Esophagus (tissue), 2 donors: ENCODE data around the gene ARHGEF4. TPM values are rescaled to one million over a fixed set of nuclear protein-coding genes. Genes with fewer than 3 reads are reported as not detected.
A peak's percentile ranks its signal among the peaks of the same experiment; 100 is the strongest.

Experiments
- H3K27ac ChIP-seq, 2 donors: one replicate each; pipeline ENCODE4 v1.5.1; 2013; ENCODE audit warnings: low read depth in 2 of 2, mild to moderate bottlenecking in 2 of 2, inconsistent platforms in 1 of 2, low read length in 1 of 2, moderate library complexity in 1 of 2
- H3K27me3 ChIP-seq, 2 donors: one replicate each; pipeline ENCODE4 v1.6.1; 2013; ENCODE audit warnings: low read length in 2 of 2, control low read depth in 1 of 2, mild to moderate bottlenecking in 1 of 2; ENCODE audit not compliant: insufficient read depth in 2 of 2, control insufficient read depth in 1 of 2
- H3K36me3 ChIP-seq, 2 donors: one replicate each; pipeline ENCODE4 v1.6.1; 2013; ENCODE audit warnings: low read length in 1 of 2; ENCODE audit not compliant: control insufficient read depth in 2 of 2, insufficient read depth in 2 of 2
- H3K4me1 ChIP-seq, 2 donors: one replicate each; pipeline ENCODE4 v1.6.1; 2013; ENCODE audit warnings: low read length in 1 of 2; ENCODE audit not compliant: control insufficient read depth in 2 of 2, insufficient read depth in 2 of 2
- H3K4me3 ChIP-seq, 2 donors: one replicate each; pipeline ENCODE4 v1.5.1; 2013; ENCODE audit warnings: low read length in 2 of 2, mild to moderate bottlenecking in 2 of 2, low read depth in 1 of 2, moderate library complexity in 1 of 2
- H3K9me3 ChIP-seq, 2 donors: one replicate each; pipeline ENCODE4 v1.6.1; 2013; ENCODE audit warnings: mild to moderate bottlenecking in 2 of 2, low read depth in 1 of 2, low read length in 1 of 2, moderate library complexity in 1 of 2; ENCODE audit not compliant: control insufficient read depth in 2 of 2, insufficient read depth in 1 of 2
- WGBS, 2 donors: extraction: QIAGEN DNeasy Blood & Tissue Kit; methylation state at CpG; one replicate each; pipeline ENCODE4 v1.1.7; 2013; 5-methylcytosine and 5-hydroxymethylcytosine counted together
- polyA plus RNA-seq, 2 donors: library from polyadenylated mRNA; stranded (reverse); fragments of 200-250 nt; gene quantifications; one replicate each; pipeline ENCODE4 v1.2.3, GENCODE V29; 2013
- donor health status: healthy with polysubstance abuse.
- donor health status: Bipolar disorder and iron deficiency.

The ARHGEF4 gene
- polyA plus RNA-seq, 2 donors: 32.2 to 98.9 TPM

- no peak overlapping the region for H3K4me3 ChIP-seq
- H3K9me3 ChIP-seq: no peaks in the 10 kb centered on the region
- WGBS, 2 donors: 85 to 90% methylated on average over 6 of the region's 6 CpGs
- H3K4me1 ChIP-seq: peaks cover 4 to 16% of the 10 kb centered on the region in 2 donors
- H3K27me3 ChIP-seq: no peaks in the 10 kb centered on the region
- peaks cover 0 to 5% of the 10 kb centered on the region in 2 donors for H3K36me3 ChIP-seq
- no peak overlapping the region for H3K27ac ChIP-seq
Observed at GRCh38 chr2:130841741-130842365, 5.1 kb downstream of the ARHGEF4 start.

GRCh38 chr2:130842770-130843169 lies 6.1 kb downstream of the ARHGEF4 start:
- Histone ChIP-seq H3K4me1 (peaks cover 4 to 16% of the 10 kb centered on the region in 2 donors), H3K4me3 (no peak overlapping the region), H3K9me3 (no peaks in the 10 kb centered on the region), H3K27me3 (no peaks in the 10 kb centered on the region), H3K27ac (no peak overlapping the region), H3K36me3 (peaks cover 0 to 5% of the 10 kb centered on the region in 2 donors)
- 76 to 77% methylated on average over 8 of the region's 8 CpGs for WGBS, 2 donors

GRCh38 chr2:130843321-130843985 lies 6.7 kb downstream of the ARHGEF4 start:
- Histone ChIP-seq H3K4me1 (peaks cover 4 to 16% of the 10 kb centered on the region in 2 donors), H3K4me3 (no peak overlapping the region), H3K27ac (peak overlapping the region in 1 of 2 donors; percentile 24), H3K36me3 (peaks cover 0 to 5% of the 10 kb centered on the region in 2 donors), H3K27me3 (no peaks in the 10 kb centered on the region), H3K9me3 (no peaks in the 10 kb centered on the region)
- 61 to 68% methylated on average over 12 of the region's 12 CpGs for WGBS, 2 donors

- 84 to 88% methylated on average over 10 of the region's 10 CpGs for WGBS, 2 donors
- Histone ChIP-seq H3K36me3 (peaks cover 0 to 5% of the 10 kb centered on the region in 2 donors), H3K27ac (no peak overlapping the region), H3K9me3 (no peaks in the 10 kb centered on the region), H3K4me1 (peaks cover 4 to 18% of the 10 kb centered on the region in 2 donors), H3K27me3 (no peaks in the 10 kb centered on the region), H3K4me3 (no peak overlapping the region)
Observed at GRCh38 chr2:130844161-130844560, 7.4 kb downstream of the ARHGEF4 start.

- 92% methylated on average over 13 of the region's 13 CpGs for WGBS, 2 donors
- no peaks in the 10 kb centered on the region for H3K27me3 ChIP-seq
- H3K4me3 ChIP-seq: no peak overlapping the region
- peaks cover 0 to 5% of the 10 kb centered on the region in 2 donors for H3K36me3 ChIP-seq
- no peaks in the 10 kb centered on the region for H3K9me3 ChIP-seq
- peak overlapping the region in 1 of 2 donors; percentile 50 for H3K27ac ChIP-seq
- peaks cover 4 to 18% of the 10 kb centered on the region in 2 donors for H3K4me1 ChIP-seq
Observed at GRCh38 chr2:130845505-130846085, 8.9 kb downstream of the ARHGEF4 start.

- Histone ChIP-seq H3K4me3 (no peak overlapping the region), H3K4me1 (peaks cover 9 to 23% of the 10 kb centered on the region in 2 donors), H3K36me3 (peaks cover 0 to 5% of the 10 kb centered on the region in 2 donors), H3K9me3 (no peaks in the 10 kb centered on the region), H3K27me3 (no peaks in the 10 kb centered on the region), H3K27ac (no peak overlapping the region)
- WGBS, 2 donors: 84 to 87% methylated on average over 12 of the region's 12 CpGs
Observed at GRCh38 chr2:130846233-130846632, 9.5 kb downstream of the ARHGEF4 start.

GRCh38 chr2:130846686-130847375 lies 10.1 kb downstream of the ARHGEF4 start:
- no peaks in the 10 kb centered on the region for H3K27me3 ChIP-seq
- H3K9me3 ChIP-seq: no peaks in the 10 kb centered on the region
- H3K27ac ChIP-seq: peak overlapping the region in 1 of 2 donors; percentile 3
- 79 to 82% methylated on average over 18 of the region's 18 CpGs for WGBS, 2 donors
- no peak overlapping the region for H3K4me3 ChIP-seq
- peaks cover 11 to 25% of the 10 kb centered on the region in 2 donors for H3K4me1 ChIP-seq
- H3K36me3 ChIP-seq: peaks cover 0 to 5% of the 10 kb centered on the region in 2 donors

GRCh38 chr2:130847776-130848525 lies 11.2 kb downstream of the ARHGEF4 start:
- Histone ChIP-seq H3K27ac (no peak overlapping the region), H3K4me3 (no peak overlapping the region), H3K27me3 (no peaks in the 10 kb centered on the region), H3K4me1 (peaks cover 16 to 35% of the 10 kb centered on the region in 2 donors), H3K36me3 (peaks cover 0 to 5% of the 10 kb centered on the region in 2 donors), H3K9me3 (no peaks in the 10 kb centered on the region)
- 81 to 87% methylated on average over 17 to 19 of the region's 19 CpGs for WGBS, 2 donors
